HG03066 (cell line): Measurements from ENCODE around the gene CCNE1.
"Not testable (repeated sequence)": the region's sequence is repeated elsewhere in the genome, so short reads cannot be mapped to it uniquely, and the experiment has no call there.

Source experiments
- ATAC-seq: cut with Tn5 transposase; IDR thresholded peaks from one replicate; pipeline ENCODE4 v1.9.1; 2021; ENCODE audit warnings: low read depth; ENCODE audit not compliant: unreplicated experiment

CCNE1 gene

DNA sequence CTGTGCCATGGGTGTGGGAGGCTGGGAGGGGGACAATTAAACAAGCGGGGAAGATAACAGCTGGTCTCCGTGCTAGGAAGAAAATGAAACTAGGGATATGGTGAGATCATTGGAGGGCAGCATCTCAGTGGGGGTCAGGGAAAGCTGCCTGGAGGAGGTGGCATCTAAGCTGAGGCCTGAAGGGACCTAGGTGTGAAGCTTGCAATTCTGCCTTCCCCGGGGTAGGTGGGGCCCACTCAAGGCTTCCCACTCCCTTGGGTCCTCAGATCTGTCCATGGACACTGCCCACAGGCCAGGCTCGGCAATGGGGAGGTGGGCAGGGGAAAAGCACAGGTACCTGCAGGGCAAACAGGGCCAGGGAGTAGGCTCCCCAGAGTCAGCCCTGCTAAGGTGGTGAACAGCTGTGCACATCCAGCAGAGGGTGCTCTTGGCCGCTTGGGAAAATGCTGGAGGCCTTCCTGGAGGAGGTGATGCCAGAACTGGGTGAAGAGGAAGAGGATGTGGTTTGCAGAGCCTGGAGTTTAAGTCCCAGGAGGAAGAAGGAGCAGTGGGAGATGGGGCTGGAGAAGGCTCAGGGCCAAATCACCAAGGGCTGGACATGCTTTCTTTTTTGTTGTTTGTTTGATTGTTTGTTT lies 25.7 kb upstream of the CCNE1 start:
- no peak for ATAC-seq

DNA sequence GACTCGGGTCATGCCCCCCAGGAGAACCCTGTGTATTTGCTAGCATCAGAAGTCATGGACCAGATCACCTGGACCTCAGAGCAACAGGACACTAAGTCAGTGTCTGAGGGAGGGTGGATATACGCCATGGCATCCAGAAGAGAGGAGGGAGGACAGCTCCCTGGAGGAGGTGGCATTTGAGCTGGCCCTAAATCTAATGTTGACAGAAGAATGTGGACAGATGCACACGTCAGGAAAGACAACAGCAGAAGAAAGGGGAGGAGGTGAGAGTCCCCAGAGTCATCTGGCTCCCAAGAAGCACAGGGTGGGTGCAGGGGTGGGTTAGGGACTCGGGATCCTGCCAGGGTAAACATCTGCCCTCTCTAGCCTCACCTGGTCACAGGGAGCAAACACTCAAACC lies 24.5 kb upstream of the CCNE1 start:
- no peak for ATAC-seq

DNA sequence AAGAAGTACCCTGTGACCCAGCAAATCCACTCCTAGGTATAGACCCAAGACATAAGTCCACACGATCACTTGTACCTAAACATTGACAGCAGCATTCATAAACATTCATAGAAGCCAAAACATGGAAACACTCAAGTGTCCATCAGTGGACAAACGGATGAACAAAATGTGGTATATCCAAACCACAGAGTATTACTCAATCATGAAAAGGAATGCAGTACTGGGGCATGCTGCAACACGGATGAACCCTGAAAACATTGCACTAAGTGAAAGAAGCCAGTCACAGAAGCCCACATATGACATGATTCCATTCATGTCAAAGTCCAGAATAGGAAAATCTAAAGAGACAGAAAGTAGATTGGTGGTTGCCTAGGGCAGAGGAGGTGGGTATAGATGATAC lies 22.8 kb upstream of the CCNE1 start:
- no peak for ATAC-seq

DNA sequence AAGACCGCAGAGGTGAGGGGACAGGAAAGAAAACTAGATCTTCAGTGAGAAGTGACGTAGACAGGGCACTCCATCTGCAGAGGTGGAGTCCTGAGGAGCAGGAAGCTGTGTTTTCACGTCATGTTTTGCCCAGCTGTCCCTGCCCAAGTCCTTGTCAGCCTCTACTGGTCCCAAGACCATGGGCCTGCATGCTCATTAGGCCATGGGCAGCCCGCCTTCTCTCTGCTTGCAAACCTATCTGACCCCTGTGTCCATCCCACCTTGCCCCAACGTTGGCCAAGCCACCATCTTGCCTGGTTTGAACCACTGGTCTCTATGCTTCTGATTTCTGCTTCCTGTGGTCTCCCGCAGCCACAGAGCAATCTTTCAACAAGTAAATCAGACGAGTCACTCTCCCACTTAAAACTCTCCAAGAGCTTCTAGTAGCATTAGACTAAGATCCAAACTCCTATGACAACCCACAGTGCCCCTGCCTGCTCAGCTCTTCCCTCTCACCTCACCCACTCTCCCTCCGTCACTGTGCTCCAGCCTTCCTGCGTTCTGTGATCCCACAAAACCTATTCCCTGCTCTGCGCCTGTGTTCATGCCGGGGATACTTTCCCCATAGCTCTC lies 18.6 kb upstream of the CCNE1 start:
- ATAC-seq: no peak

DNA sequence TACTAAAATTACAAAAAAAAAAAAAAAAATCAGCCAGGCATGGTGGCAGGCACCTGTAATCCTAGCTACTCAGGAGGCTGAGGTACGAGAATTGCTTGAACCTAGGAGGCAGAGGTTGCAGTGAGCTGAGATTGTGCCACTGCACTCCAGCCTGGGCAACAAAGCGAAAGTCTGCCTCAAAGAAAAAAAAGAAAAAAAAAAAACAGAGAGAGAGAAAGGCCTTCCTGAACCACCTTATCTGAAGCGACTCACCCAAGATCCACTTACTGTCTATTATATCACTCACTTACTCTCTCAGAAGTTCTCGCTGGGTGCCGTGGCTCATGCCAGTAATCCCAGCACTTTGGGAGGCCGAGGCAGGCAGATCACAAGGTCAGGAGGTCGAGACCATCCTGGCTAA lies 17.3 kb upstream of the CCNE1 start:
- ATAC-seq: not testable (repeated sequence)

DNA sequence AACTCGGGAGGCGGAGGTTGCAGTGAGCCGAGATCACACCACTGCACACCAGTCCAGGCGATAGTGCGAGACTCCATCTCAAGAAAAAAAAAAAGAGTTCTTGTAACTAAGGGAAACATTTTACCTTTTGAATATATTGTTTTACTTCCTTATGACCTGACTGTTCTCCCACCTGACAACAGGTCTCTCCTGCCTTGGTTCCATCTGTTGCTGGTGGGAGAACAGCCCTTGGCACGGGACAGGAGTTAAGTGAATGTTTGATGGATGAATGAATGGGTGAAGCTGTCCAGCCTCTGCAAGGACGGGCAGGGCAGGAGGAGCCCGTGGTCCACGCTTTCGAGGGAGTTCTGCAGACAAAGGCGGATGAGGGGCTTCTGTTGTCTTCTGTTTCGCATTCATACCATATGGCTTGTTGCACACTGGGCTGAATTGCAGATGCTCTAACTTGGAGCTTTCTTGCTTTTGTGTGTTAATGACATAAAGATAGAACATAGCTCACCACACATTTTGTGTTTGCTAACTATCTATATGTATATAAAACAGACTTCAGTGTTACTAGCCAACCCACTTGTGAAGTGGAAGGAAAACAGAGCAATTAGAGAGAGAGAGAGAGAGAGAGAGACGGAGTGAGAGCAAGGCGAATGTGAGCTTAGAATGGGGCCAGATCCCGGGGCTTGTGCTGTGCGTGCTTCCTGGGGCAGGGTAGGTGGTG lies 16.2 kb upstream of the CCNE1 start:
- ATAC-seq: no peak

DNA sequence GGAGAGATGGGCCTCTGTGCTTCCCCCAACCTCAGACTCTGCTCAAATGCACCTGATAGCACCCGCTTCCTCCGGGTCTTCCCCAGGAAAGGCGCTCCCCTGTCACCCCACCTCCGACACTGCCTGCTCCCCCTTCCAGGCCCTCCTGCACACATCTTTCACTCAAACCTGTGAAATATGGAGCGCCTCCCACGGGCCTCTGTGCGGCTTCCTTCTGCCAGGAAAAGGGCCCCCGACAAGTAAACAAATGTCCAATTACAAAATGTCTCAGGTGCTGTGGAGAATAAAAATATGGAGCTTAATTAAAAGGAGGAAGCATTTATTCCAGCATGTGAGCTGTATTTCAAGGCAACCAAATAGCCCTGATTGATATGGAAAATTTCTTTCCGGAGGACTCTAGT lies 15.6 kb upstream of the CCNE1 start:
- ATAC-seq: no peak

DNA sequence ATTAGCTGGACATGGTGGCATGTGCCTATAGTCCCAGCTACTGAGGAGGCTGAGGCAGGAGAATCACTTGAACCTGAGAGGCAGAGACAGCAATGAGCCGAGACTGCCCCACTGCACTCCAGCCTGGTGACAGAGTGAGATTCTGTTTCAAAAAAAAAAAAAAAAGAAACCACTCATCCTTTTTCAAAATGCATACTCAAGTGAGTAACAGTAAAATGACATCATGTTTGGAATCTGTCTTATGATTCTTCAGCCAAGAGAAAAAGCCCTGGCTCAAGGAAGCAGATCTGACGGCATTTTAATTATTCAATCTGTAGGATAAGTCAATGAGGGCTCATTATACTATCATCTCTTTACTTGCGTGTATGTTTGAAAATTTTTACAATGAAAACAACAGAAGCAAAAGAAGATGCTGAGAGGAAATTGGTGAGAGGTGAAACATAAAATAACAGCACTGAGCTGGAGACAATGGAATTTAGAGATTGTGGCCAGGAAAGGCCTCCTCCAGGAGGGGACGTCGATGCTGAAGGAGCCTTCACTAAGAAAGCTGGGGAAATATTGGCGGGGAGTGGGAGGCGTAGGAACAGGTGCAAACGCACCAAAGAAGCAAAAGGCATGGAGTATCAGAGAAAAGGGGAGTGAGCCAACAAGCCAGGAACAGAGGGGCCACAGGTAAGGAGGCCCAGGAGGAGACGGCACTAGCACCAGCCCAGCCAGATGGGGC lies 12.9 kb upstream of the CCNE1 start:
- ATAC-seq: no peak

DNA sequence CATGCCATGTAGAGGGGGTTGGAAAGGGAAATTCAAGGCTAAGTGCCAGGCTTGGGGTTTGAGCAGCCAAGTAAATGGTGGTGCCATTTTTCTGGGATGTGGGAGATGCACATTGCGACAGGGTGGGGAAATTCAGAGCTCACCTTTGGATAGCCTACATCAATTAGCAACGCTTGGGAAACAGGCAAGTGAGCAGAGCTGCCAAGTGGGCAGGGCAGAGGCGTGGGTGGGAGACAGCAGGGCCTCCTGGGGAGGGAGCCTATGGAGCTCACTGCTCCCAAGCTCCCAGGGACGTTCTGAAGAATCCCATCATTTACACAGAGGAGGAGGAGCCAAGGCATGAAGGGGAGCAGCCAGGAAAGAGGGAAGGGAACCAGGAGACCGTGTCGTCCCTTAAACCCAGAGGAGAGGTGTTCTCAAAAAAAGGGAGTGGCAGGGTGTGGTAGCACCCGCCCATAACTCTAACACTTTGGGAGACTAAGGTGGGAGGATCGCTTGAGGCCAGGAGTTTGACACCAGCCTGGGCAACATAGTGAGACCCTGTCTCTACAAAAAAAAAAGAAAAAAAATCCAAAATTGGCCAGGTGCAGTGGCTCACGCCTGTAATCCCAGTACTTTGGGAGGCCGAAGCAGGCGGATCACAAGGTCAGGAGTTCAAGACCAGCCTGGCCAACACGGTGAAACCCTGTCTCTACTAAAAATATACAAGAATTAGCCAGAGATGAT lies 11.5 kb upstream of the CCNE1 start:
- no peak for ATAC-seq

DNA sequence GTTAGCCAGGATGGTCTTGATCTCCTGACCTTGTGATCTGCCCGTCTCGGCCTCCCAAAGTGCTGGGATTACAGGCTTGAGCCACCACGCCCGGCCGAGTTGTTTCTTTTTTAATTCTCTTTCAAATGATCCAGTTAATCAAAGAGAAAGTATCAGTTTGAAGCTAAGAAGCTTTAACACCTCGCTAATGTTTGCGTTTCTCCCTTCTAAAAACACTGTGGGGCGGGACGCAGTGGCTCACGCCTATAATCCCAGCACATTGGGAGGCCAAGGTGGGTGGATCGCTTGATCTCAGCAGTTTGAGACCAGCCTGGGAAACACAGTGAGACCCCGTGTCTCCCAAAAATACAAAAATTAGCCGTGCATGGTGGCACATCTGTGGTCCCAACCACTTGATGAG lies 7.8 kb upstream of the CCNE1 start:
- ATAC-seq: not testable (repeated sequence)

DNA sequence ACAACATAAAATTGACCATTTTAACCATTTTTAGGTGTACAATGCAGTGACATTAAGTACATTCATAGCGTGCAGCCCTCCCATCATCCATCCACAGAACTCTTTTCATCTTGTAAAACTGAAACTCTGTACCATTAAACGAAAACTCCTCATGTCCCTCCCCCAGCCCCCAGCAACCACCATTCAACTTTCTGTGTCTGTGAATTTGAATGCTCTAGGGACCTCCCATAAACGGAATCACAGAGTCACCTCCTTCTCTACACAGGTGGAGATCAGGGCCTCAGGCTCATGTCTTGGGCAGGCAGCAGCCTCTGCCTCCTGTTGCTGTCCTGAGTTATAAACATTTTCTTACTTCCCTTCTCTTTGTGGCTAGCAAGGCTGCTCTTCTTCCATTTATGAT lies 7.3 kb upstream of the CCNE1 start:
- ATAC-seq: peak; percentile 84

DNA sequence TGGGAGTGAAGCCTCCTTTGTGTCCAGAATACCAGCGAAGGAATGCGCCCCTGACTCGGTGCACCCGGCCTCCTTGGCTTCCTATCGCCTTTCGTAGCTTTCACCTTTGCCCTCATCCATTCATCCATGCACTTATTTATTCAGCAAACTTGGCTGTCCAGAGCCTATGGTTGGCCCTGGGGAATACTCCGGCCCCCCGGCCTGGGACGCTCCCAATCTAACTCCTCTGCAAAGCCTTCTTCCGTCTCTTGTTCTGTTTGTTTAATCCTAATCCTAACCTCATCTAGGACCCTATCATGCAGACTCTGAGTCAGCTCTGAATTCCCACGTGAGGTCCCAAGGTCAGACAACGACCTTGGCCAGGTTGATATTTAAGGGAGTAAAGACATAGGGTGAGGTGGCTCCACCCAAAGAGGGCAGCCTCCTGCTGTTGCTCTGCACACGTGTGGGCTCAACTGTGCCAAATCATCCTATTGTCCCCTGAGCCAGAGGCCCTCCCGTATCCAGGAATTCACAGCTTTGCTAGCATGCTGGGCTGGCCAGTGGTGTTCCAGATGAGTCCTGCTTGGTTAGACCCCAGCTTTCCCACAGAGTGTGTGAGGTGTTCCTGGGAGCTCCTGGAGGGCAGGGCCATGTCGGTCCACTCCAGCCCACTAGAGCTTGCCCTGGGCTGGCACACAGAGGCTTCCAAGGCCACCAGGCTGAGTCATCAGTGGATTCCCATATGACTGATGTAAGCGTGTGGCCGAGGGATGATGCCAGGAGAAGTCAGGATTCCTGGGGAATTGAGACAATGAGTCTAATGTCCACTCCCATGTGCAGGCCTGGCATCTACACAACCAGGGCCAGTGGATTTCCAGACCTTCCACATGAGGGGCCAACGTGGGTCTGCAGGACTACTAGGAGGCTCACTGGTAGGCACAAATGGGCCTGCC lies 6.5 kb upstream of the CCNE1 start:
- ATAC-seq: no peak

DNA sequence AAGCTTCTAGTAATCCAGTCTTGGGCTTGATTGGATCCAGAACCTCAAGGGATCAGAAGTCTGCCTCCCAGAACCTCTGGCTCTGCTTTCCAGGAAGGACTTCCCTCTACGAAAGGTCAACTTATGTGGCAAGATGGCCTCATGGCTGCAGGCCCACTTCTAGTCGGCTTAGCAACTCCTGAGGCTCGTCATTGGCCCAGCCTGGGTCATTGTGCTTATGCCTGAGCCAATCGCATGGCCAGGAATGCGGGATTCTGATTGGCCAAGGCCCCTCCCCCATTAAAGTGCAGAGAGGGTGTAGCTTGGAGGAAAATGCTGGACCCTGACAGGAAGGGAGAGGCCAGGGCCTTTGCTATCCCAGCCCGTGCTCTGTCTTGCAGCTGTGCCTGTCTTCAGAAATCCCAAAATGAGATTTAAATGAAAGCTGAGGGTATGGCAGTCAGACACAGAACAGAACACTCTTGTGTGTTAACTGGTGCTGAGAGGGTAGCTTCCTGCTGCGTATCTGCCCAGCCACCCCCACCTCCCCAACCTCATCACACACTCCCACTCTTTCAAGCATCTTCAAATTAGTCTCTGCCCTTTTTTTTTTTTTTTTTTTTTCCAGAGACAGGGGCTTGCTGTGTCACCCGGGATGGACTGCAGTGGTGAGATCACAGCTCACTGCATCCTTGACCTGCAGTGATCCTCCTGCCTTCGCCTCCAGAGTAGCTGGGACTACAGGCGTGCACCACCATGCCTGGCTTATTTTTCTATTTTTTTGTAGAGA lies 5.5 kb upstream of the CCNE1 start:
- no peak for ATAC-seq

DNA sequence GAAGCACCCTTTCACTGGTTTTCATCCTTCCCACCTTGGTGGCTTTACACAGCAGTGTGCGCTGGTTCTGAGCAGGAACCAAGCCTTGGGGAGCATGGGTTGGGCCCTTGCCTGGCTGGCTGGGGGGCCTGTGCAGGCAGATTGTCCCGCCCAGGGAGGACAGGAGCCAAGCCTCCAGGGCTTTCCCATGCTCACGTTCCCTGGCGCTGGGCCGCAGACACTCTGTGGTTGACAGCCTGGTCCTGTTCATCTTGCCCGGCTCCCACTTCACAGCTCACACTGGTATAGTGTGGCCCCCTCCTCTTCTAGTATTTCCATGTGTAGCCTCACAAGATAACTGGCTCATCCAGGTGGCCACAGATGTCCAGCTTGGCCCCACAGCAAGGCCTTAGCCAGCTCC lies 4.6 kb upstream of the CCNE1 start:
- ATAC-seq: no peak

DNA sequence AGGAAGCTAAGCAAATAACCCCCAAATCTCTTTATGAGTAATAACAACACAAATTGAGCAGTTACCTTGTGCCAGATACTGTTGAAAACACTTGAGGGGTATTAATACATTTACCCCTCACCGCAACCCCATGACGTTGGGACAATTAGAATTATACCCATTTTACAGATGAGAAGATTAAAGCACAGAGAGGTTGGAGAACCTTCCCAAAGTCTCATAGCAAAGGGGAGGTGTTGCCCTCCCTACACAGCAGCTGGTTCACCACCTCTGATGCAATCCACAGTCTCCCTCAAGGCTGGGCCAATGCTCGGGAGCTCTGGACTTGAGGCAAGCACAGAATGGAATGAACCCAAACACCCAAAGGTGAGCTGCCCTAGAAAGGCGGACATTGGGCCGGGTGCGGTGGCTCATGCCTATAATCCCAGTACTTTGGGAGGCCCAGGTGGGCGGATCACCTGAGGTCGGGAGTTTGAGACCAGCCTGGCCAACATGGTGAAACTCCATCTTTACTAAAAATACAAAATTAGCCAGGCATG lies 3.9 kb upstream of the CCNE1 start:
- ATAC-seq: no peak

DNA sequence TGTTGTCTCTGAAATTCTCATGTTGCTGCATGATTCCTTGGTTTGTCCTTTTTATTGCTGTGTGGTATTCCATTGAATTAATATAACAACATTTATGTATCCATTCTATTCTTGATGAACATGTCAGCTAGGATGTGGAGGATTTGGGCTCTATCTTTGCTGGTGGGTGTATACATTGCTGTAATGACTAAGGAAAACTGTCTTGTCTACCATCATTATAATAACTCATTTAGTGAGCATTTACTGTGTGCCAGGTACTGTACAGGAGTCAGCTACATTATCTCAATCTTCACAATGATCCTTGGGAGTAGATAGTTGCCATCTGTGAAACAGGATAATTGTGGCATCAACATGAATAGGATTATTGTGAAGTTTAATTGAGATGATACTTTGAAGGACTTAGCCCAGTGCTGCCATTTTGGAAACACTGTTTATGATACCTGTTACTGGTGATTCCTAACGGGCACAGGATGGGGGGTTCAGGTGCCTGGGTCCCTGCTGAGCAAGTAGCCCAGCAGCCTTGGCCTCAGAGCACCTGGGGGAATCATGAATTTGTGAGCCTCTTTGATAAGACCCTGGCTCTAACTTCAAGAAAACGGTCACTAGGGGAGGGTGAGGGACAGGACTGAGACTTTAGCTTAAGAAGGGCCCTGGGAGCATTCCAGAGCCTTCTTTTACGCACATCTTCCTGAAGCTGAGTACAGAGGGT lies 1.8 kb upstream of the CCNE1 start:
- ATAC-seq: no peak

DNA sequence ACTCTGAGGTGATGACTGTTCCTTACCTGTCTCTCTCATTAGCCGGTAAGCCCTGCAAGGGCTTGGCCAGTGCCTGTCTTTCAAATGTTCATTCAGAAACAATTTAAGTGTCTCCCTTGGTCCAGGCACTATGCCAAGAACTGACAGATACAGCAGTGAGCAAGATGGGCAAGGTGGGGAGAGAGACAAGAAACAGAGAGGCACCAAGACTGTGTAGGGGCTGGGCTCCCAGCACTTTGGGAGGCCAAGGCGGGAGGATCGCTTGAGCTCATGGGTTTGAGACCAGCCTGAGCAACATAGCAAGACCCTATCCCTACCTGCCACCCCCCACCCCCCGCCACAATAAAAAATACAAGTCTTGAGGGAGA lies 1.3 kb upstream of the CCNE1 start:
- no peak for ATAC-seq
